Sigmoid colon (tissue), 4 donors: Measurements from ENCODE around the gene PTPRU.

Experiments
- CTCF ChIP-seq, 4 experiments: fragments of 450-650 bp in 3 of 4; fragments of 200-600 bp in 1 of 4; IDR thresholded peaks; one replicate each; pipeline ENCODE4 v1.5.1; 2016 to 2019; ENCODE audit warnings: antibody characterized with exemption in 4 of 4, mild to moderate bottlenecking in 3 of 4, moderate library complexity in 2 of 4
- POLR2AphosphoS5 ChIP-seq, 4 donors: sonication (generic); formaldehyde crosslinking; IDR thresholded peaks; one replicate each; pipeline ENCODE4 v1.6.1; 2017; ENCODE audit warnings: antibody characterized with exemption in 4 of 4

DNA sequence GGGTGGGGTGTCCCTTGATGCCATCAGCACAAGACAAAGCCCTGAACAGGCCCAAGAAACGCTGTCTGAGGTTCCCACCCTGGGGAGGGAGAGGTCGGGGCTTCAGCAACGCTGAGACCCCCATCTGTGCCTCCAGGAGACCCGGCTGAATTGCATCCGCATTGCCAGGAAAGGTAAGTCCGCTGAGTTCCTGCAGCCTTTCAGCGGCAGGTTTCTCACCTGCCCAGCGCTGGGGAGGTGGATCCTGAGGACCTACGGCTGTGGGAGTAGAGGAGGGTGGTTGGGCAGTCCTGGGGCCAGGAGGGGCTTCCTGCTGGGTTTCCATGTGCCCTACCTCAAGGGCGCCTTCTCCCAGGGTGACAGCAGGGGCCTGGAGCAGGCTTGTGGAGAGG is 47.5 kb downstream of the PTPRU start:
- TF ChIP-seq CTCF (IDR thresholded peaks at IDR 0.05): no peak
- TF ChIP-seq POLR2AphosphoS5 (IDR thresholded peaks at IDR 0.05): no peak
